GM12878 (cell line): ENCODE results near the gene WDR59. TPM values are rescaled to one million over a fixed set of nuclear protein-coding genes. Genes with fewer than 3 reads are reported as not detected.

Experiments
- ATAC-seq: fragments of 200-7000 bp; cut with Tn5 transposase; 3 replicates; pipeline ENCODE4 v1.9.1; 2020; ENCODE audit warnings: mild to moderate bottlenecking, moderate library complexity
- BruUV-seq: library from RNA; stranded (reverse); fragments of 400-500 nt; replicated peaks from 2 replicates; lab custom pipeline; 2021; lab: Mats Ljungman, UMichigan
- CTCF ChIA-PET: fragments of 300-600 bp; sonication (Branson Sonifier 250); formaldehyde crosslinking; extraction: SDS; loops from one replicate; lab custom pipeline; 2021; ENCODE audit warnings: inconsistent platforms; lab: Yijun Ruan, JAX
- POLR2A ChIA-PET: fragments of 350-600 bp; formaldehyde crosslinking; extraction: SDS; loops from one replicate; lab custom pipeline; 2021; ENCODE audit warnings: inconsistent platforms; lab: Charles Lee
- RAD21 ChIA-PET: fragments of 300-600 bp; sonication (Branson Sonifier 250); formaldehyde crosslinking; loops from one replicate; lab custom pipeline; 2023; ENCODE audit warnings: antibody characterized with exemption; ENCODE audit not compliant: unreplicated experiment; lab: Charles Lee
- SMC1A ChIA-PET: fragments of 300-600 bp; sonication (Branson Sonifier 250); formaldehyde crosslinking; loops from one replicate; lab custom pipeline; 2023; ENCODE audit not compliant: unreplicated experiment, uncharacterized antibody; lab: Charles Lee
- DNase-seq: peaks from one replicate; pipeline ENCODE4 v3.0.0-alpha.2; 2011; ENCODE audit warnings: low read depth, low spot score
- FAIRE-seq: peaks from 3 replicates; lab custom pipeline; 2011; peaks lifted over from hg19 to GRCh38; lab: Jason Lieb, UNC
- H2AFZ ChIP-seq: 2 replicates; pipeline ENCODE4 v1.6.0; 2011; ENCODE audit warnings: low read depth, low read length, control low read depth; ENCODE audit not compliant: control insufficient read depth
- H3K27ac ChIP-seq: 2 replicates; pipeline ENCODE4 v1.5.1; 2011; ENCODE audit warnings: control low read depth; ENCODE audit not compliant: control insufficient read depth, insufficient read depth
- H3K27me3 ChIP-seq, 2 experiments: replicated peaks in 1 of 2; 2 replicates each; pipeline versions ENCODE4 v1.6.0 to v1.6.1; 2011; ENCODE audit warnings: low read length in 1 of 2; ENCODE audit not compliant: control insufficient read depth in 2 of 2, insufficient read depth in 2 of 2
- H3K36me3 ChIP-seq, 2 experiments: 2 replicates each; pipeline ENCODE4 v1.5.1; 2011; ENCODE audit warnings: low read length in 1 of 2; ENCODE audit not compliant: control insufficient read depth in 2 of 2, insufficient read depth in 2 of 2
- H3K4me1 ChIP-seq: 2 replicates; pipeline ENCODE4 v1.6.1; 2011; ENCODE audit warnings: mild to moderate bottlenecking, low read length, moderate library complexity, mixed read lengths; ENCODE audit not compliant: control insufficient read depth, insufficient read depth
- H3K4me2 ChIP-seq: 2 replicates; pipeline ENCODE4 v1.6.0; 2011; ENCODE audit warnings: control low read depth; ENCODE audit not compliant: control insufficient read depth, insufficient read depth
- H3K4me3 ChIP-seq: fragments of 200-600 bp; sonication (generic); 2 replicates; pipeline ENCODE4 v1.5.1; 2016
- H3K79me2 ChIP-seq: 2 replicates; pipeline ENCODE4 v1.6.0; 2011; ENCODE audit warnings: low read length; ENCODE audit not compliant: control insufficient read depth, insufficient read depth
- H3K9ac ChIP-seq: 2 replicates; pipeline ENCODE4 v1.8.0; 2011; ENCODE audit warnings: low read length, control low read depth, mixed read lengths; ENCODE audit not compliant: control insufficient read depth, insufficient read depth
- H3K9me3 ChIP-seq: replicated peaks from 3 replicates; pipeline ENCODE4 v1.5.1; 2011; ENCODE audit warnings: mild to moderate bottlenecking, low read length; ENCODE audit not compliant: control insufficient read depth, insufficient read depth
- H4K20me1 ChIP-seq: 2 replicates; pipeline ENCODE4 v1.6.0; 2011; ENCODE audit not compliant: control insufficient read depth, insufficient read depth
- BCL11A ChIP-seq: IDR thresholded peaks from 2 replicates; pipeline ENCODE4 v1.6.1; 2011; ENCODE audit warnings: low read depth, low read length
- BCL3 ChIP-seq: IDR thresholded peaks from 2 replicates; pipeline ENCODE4 v1.6.1; 2011; ENCODE audit warnings: borderline replicate concordance, low read depth, mild to moderate bottlenecking, moderate library complexity, low read length; ENCODE audit not compliant: insufficient read depth, poor library complexity, severe bottlenecking
- CHD1 ChIP-seq: IDR thresholded peaks from 2 replicates; pipeline ENCODE4 v1.6.1; 2012; ENCODE audit warnings: low read depth, low read length, improper control_type of control experiment
- FOXM1 ChIP-seq: IDR thresholded peaks from 2 replicates; pipeline ENCODE4 v1.6.1; 2012; ENCODE audit warnings: low read depth, mild to moderate bottlenecking, inconsistent platforms, low read length, moderate library complexity
- HDAC2 ChIP-seq: fragments of 200-600 bp; sonication (generic); IDR thresholded peaks from 2 replicates; pipeline ENCODE4 v1.6.1; 2017
- IKZF2 ChIP-seq, 2 experiments: fragments of 450-650 bp; IDR thresholded peaks; 2 replicates each; pipeline ENCODE4 v1.6.1; 2017; ENCODE audit warnings: mild to moderate bottlenecking in 2 of 2, moderate library complexity in 2 of 2
- PRDM15 ChIP-seq: fragments of 450-650 bp; formaldehyde crosslinking; IDR thresholded peaks from 2 replicates; pipeline ENCODE4 v1.4.0; 2020; ENCODE audit warnings: mild to moderate bottlenecking, moderate library complexity
- RAD21 ChIP-seq: IDR thresholded peaks from 2 replicates; pipeline ENCODE4 v1.6.1; 2011; ENCODE audit warnings: mild to moderate bottlenecking, low read depth, low read length, moderate library complexity; ENCODE audit not compliant: insufficient read depth
- SIN3A ChIP-seq: IDR thresholded peaks from 2 replicates; pipeline ENCODE4 v1.6.1; 2012; ENCODE audit warnings: low read depth, low read length, improper control_type of control experiment
- SREBF1 ChIP-seq: IDR thresholded peaks from 2 replicates; pipeline ENCODE4 v1.6.1; 2012; ENCODE audit warnings: mild to moderate bottlenecking, low read length
- USF2 ChIP-seq: IDR thresholded peaks from 2 replicates; pipeline ENCODE4 v1.6.1; 2011; ENCODE audit warnings: low read depth, low read length, improper control_type of control experiment, borderline replicate concordance
- WGBS: methylation state at CpG from one replicate; pipeline ENCODE4 v1.1.6; 2016; ENCODE audit warnings: low lambda C conversion rate; ENCODE audit not compliant: insufficient replicate concordance, insufficient coverage; ENCODE audit errors: missing lambda C conversion rate; 5-methylcytosine and 5-hydroxymethylcytosine counted together
- in situ Hi-C: fragments of 300-500 bp; cut with MboI; formaldehyde crosslinking; loops from 9 replicates; pipeline ENCODE4 v1.14.3; 2018; ENCODE audit warnings: mixed read lengths
- intact Hi-C: fragments of 100-400 bp; cut with micrococcal nuclease; formaldehyde crosslinking; loops from one replicate; pipeline ENCODE4 v1.14.2; 2022; ENCODE audit not compliant: unreplicated experiment
- polyA plus RNA-seq, 11 experiments: library from polyadenylated mRNA; depleted of rRNA in 4 of 11; unstranded in 6 of 11; stranded (reverse) in 5 of 11; fragments of >200 nt; fragmentation: Nextera tagmentation in 4 of 11; fragmentation: Illumina TruSeq in 1 of 11; extraction: Ambion mirVana in 4 of 11; extraction: Trizol in 1 of 11; gene quantifications; 1 replicate in 1 of 11; 2 replicates in 10 of 11; pipeline versions ENCODE4 v1.2.1 to v1.2.3, GENCODE V29; 2011 to 2016; ENCODE audit warnings: inconsistent platforms in 2 of 11, missing spikeins in 2 of 11, low read depth in 1 of 11
- total RNA-seq, 4 experiments: library from RNA; depleted of rRNA in 3 of 4; stranded (reverse); fragments of >200 nt in 3 of 4; fragmentation: Illumina TruSeq in 1 of 4; extraction: Trizol in 1 of 4; gene quantifications; 2 replicates each; pipeline versions ENCODE4 v1.2.1 to v1.2.3, GENCODE V29; 2013 to 2021

The WDR59 gene
- total and polyA plus RNA-seq, 10 of the 15 experiments (the other 5 are each of a cell fraction or from before 2014, with no cell fraction given): 9.7 to 78.4 (median 24.5) TPM

- ChIA-PET SMC1A (no interaction called here), POLR2A (interaction anchor here (0.7 kb wide), 1 partner anchor 264 kb away, joined by 4 read pairs; no protein-coding TSS in a partner anchor), CTCF (no interaction called here), RAD21 (interaction anchor here (0.6 to 1.7 kb wide), 2 partner anchors 26 to 38 kb away, joined by 3 to 5 read pairs; no protein-coding TSS in a partner anchor)
- intact Hi-C loops (no loop called here), in situ Hi-C loops (no loop called here)
- Histone ChIP-seq H3K9ac (no peak overlapping the region), H3K4me3 (no peak overlapping the region), H3K4me1 (no peaks in the 10 kb centered on the region), H3K4me2 (no peak overlapping the region), H4K20me1 (no peaks in the 10 kb centered on the region), H3K27ac (no peak overlapping the region), H2AFZ (no peak overlapping the region), H3K36me3 (no peaks in the 10 kb centered on the region), H3K9me3 (no peaks in the 10 kb centered on the region), H3K79me2 (no peaks in the 10 kb centered on the region), H3K27me3 (no peaks in the 10 kb centered on the region; a peak in 1 of 4 replicates)
- no peak for TF ChIP-seq FOXM1
- TF ChIP-seq HDAC2: no peak
- TF ChIP-seq IKZF2 (IDR thresholded peaks at IDR 0.05): no peak
- TF ChIP-seq SREBF1: no peak
- no TSS peak for BruUV-seq
- FAIRE-seq: no peak
- no peak for ATAC-seq
- 39% methylated on average over 8 of the region's 8 CpGs for WGBS
- no peak for DNase-seq
Measured at GRCh38 chr16:74836111-74836671, 148.7 kb downstream of the WDR59 start.

GRCh38 chr16:74832228-74832627 is 152.7 kb downstream of the WDR59 start:
- BruUV-seq: no TSS peak
- 21% methylated on average over 5 of the region's 5 CpGs for WGBS
- intact Hi-C loops: no loop called here
- ChIA-PET POLR2A (no interaction called here), CTCF (interaction anchor here (0.6 to 1.6 kb wide), 2 partner anchors 30 to 361 kb away, joined by 3 to 10 read pairs; no protein-coding TSS in a partner anchor), SMC1A (interaction anchor here (1.8 kb wide), 1 partner anchor 31 kb away, joined by 5 read pairs; no protein-coding TSS in a partner anchor), RAD21 (interaction anchor here (1.6 kb wide), 1 partner anchor 30 kb away, joined by 5 read pairs; no protein-coding TSS in a partner anchor)
- H3K9me3 ChIP-seq: no peaks in the 10 kb centered on the region
- ATAC-seq (no peak), FAIRE-seq (no peak), DNase-seq (no peak)
- H3K4me1 ChIP-seq: no peaks in the 10 kb centered on the region
- no peak overlapping the region for H3K9ac ChIP-seq
- H3K4me3 ChIP-seq: no peak overlapping the region
- H3K27ac ChIP-seq: no peak overlapping the region
- H3K27me3 ChIP-seq: no peaks in the 10 kb centered on the region
- H3K36me3 ChIP-seq: no peaks in the 10 kb centered on the region
- no peaks in the 10 kb centered on the region for H3K79me2 ChIP-seq
- no peak overlapping the region for H2AFZ ChIP-seq
- in situ Hi-C loops: no loop called here
- H3K4me2 ChIP-seq: no peak overlapping the region
- no peaks in the 10 kb centered on the region for H4K20me1 ChIP-seq
- TF ChIP-seq USF2: no peak
- no peak for TF ChIP-seq CHD1
- TF ChIP-seq RAD21: no peak
- no peak for TF ChIP-seq PRDM15 (CRISPR knock-in tag)
- TF ChIP-seq SIN3A: no peak
- TF ChIP-seq BCL11A: no peak
- TF ChIP-seq BCL3: no peak
